ENCODE measurements around the gene IL18RAP. TPM values are rescaled to one million over a fixed set of nuclear protein-coding genes. Genes with fewer than 3 reads are reported as not detected.

Gene IL18RAP
- total RNA-seq, 4 donors from 2014 or later, result 4.2 to 6.8 (median 4.9) TPM

DNA sequence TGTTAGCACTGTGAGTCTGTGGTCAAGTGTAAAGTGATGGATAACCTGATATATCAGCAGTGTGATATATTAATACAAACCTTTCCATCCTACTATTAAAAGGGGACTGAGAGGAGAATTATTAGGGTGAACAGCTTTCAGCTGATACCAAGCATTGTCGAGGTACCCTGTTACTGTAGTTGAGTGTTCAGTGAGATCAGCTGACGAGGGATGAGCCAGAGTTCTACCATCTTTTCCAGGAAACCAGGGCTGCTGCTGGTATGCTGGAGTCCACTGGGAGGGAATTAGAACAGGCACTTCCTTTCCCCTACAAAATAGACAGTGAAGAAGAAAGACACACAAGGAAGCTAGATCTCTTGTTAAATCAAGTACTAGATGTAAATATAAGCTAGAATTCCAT is 408 bp downstream of the IL18RAP start:
- Histone ChIP-seq H3K4me1 (peaks cover 0 to 13% (median 0%) of the 10 kb centered on the region in 4 donors), H3K4me3 (no peak overlapping the region), H3K36me3 (no peaks in the 10 kb centered on the region), H3K27me3 (no peaks in the 10 kb centered on the region), H3K9me3 (no peaks in the 10 kb centered on the region), H3K27ac (peak overlapping the region in 1 of 4 donors; percentile 78)
- DNase-seq, result no peak
- TF ChIP-seq POLR2A (IDR thresholded peaks at IDR 0.05), result no peak
- TF ChIP-seq, protein P1, sequence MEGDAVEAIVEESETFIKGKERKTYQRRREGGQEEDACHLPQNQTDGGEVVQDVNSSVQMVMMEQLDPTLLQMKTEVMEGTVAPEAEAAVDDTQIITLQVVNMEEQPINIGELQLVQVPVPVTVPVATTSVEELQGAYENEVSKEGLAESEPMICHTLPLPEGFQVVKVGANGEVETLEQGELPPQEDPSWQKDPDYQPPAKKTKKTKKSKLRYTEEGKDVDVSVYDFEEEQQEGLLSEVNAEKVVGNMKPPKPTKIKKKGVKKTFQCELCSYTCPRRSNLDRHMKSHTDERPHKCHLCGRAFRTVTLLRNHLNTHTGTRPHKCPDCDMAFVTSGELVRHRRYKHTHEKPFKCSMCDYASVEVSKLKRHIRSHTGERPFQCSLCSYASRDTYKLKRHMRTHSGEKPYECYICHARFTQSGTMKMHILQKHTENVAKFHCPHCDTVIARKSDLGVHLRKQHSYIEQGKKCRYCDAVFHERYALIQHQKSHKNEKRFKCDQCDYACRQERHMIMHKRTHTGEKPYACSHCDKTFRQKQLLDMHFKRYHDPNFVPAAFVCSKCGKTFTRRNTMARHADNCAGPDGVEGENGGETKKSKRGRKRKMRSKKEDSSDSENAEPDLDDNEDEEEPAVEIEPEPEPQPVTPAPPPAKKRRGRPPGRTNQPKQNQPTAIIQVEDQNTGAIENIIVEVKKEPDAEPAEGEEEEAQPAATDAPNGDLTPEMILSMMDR (IDR thresholded peaks at IDR 0.05), result no peak

DNA sequence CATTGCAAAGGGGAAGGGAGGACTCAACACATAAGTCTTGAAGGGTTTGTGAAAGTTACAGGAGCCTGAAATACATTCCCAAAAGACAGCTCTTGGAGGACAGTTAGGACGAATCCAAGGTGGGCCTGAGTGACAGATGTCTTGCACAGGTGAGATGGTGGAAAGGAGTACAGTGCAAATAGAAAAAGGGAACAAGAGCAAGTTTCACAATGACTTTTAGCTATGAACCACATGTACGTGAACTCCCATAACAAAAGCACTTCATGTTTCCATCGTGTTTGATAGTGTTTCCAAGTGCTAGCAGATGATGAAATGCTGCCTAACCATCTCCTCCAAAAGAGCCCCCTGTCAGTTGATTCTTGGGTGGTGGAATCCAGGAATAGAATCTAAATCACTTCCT is 1.8 kb downstream of the IL18RAP start:
- no peak for DNase-seq
- no peaks in the 10 kb centered on the region for H3K36me3 ChIP-seq
- peaks cover 0 to 13% (median 0%) of the 10 kb centered on the region in 4 donors for H3K4me1 ChIP-seq
- H3K9me3 ChIP-seq, result no peaks in the 10 kb centered on the region
- TF ChIP-seq, protein P1 (IDR thresholded peaks at IDR 0.05), result no peak
- TF ChIP-seq POLR2A (IDR thresholded peaks at IDR 0.05), result no peak
- H3K27ac ChIP-seq, result peak overlapping the region in 2 of 4 donors; percentile 8 to 25
- H3K4me3 ChIP-seq, result no peak overlapping the region
- H3K27me3 ChIP-seq, result no peaks in the 10 kb centered on the region

DNA sequence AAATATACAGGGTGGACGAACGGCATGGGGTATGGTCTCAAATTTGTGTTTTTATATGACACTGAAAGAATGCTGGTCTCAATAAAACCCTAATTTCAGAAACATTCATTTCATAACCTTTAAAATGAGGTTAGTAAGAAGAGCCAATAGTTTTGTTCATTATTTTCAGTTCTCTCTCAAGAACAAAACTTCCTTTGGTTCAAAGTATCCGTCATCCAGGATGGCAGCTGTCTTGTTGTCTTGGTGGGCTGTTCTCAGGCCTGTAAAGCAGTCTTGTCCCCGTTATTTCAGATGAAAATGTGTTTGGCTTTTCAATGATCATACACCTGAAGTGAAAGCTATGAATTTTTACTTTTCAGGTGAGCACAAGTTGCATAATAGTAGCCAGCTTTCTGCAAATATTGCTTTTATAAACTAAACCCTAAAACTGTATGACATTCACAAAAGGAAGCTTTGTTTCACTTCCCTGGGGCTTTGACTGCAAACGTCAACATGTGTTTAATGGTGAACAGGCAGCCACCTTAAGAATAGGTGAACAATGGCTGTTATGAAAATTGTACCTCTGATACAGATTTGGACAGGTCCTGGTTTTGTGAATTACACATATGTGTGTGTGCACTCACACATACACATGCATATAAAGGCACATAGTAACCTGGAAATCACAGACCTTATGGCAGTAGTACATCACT is 2.6 kb downstream of the IL18RAP start:
- TF ChIP-seq, protein P1 (IDR thresholded peaks at IDR 0.05), result no peak
- no peak for TF ChIP-seq POLR2A (IDR thresholded peaks at IDR 0.05)
- H3K4me1 ChIP-seq, result peaks cover 0 to 13% (median 0%) of the 10 kb centered on the region in 4 donors
- peak overlapping the region in 2 of 4 donors; percentile 41 to 56 for H3K27ac ChIP-seq
- no peaks in the 10 kb centered on the region for H3K9me3 ChIP-seq
- no peaks in the 10 kb centered on the region for H3K36me3 ChIP-seq
- no peaks in the 10 kb centered on the region for H3K27me3 ChIP-seq
- H3K4me3 ChIP-seq, result no peak overlapping the region
- DNase-seq, result no peak

DNA sequence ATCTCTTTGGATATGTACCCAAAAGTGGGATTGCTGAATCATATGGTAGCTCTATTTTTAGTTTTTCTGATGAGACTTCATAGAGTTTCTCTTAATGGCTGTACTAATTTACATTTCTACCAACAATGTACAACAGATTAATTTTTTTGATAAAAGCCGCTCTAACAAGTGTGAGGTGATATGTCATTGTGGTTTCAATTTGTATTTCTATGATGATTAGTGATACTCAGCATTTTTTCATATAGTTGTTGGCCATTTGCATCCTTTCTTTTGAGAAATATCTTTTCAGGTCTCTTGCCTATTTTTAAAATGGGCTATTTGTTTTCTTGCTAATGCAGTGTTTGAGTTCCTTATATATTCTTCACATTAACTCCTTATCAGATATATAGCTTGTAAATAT is 4.3 kb downstream of the IL18RAP start:
- Histone ChIP-seq H3K27ac (no peak overlapping the region), H3K9me3 (no peaks in the 10 kb centered on the region), H3K4me1 (peaks cover 0 to 13% (median 0%) of the 10 kb centered on the region in 4 donors), H3K36me3 (no peaks in the 10 kb centered on the region), H3K4me3 (no peak overlapping the region), H3K27me3 (no peaks in the 10 kb centered on the region)
- TF ChIP-seq POLR2A (IDR thresholded peaks at IDR 0.05), result no peak
- TF ChIP-seq, protein P1 (IDR thresholded peaks at IDR 0.05), result no peak
- DNase-seq, result no peak

DNA sequence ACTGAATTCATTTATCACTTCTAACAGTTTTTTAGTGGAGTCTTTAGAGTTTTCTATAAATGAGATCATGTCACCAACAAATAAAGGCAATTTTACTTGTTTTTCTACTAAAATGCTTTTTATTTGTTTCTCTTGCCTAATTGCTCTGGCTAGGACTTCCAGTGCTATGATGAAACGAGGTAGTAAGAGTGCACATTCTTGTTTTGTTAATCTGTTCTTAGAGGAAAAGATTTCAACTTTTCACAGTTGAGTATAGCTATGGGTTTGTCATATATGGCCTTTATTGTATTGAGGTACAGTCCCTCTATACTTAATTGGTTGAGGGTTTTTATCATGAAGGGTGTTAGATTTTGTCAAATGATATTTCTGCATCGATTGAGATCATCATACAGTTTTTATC is 5.6 kb downstream of the IL18RAP start:
- Histone ChIP-seq H3K27ac (no peak overlapping the region), H3K4me1 (peaks cover 0 to 13% (median 0%) of the 10 kb centered on the region in 4 donors), H3K9me3 (no peaks in the 10 kb centered on the region), H3K36me3 (no peaks in the 10 kb centered on the region), H3K27me3 (no peaks in the 10 kb centered on the region), H3K4me3 (no peak overlapping the region)
- no peak for DNase-seq
- no peak for TF ChIP-seq POLR2A (IDR thresholded peaks at IDR 0.05)
- TF ChIP-seq, protein P1 (IDR thresholded peaks at IDR 0.05), result no peak
